ENCODE data around the gene S100A5.
"Not testable (repeated sequence)": the region's sequence is repeated elsewhere in the genome, so short reads cannot be mapped to it uniquely, and the experiment has no call there.

S100A5 gene

DNA sequence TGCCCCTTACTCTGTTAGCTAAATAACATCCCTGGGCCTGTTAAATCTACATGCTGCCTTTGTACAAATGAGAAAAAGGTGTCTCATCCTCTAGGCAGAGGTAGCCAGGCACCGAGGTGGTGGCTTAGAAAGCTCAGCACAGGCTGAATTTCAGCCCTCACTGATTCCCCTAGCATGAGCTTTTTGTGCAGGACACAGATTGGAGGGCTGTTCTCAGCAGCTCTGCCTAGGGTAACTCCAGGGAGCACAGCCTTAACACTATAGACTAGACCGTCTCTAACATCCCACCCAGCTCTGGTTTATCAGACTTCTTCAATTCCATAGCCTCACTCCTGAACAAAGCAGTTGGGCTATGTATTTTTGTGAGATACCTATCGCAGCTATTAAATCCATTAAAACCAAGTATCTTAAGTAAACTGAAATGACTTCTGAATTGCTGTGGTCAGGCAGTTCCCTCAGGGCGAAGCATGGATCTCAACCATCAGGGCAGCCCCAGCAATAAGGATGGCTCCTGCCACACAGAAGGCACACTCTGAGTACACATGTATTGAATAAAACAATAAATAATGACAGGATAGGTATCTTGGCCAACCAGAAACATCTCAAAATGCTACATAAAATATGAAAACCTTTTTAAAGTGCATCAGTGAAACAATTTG, 19.8 kb downstream of the S100A5 start:
- Histone ChIP-seq H3K9me3 (ENCODE audit: severe bottlenecking) (no peaks in the 10 kb centered on the region), H3K27ac (ENCODE audit: poor library complexity, severe bottlenecking) (peak overlapping the region; percentile 41), H3K36me3 (ENCODE audit: low read depth) (no peaks in the 10 kb centered on the region), H3K4me3 (ENCODE audit: severe bottlenecking) (no peak overlapping the region), H3K27me3 (ENCODE audit: insufficient read depth, poor library complexity, severe bottlenecking) (no peaks in the 10 kb centered on the region), H3K4me1 (ENCODE audit: insufficient read depth, poor library complexity, severe bottlenecking) (peaks cover 24% of the 10 kb centered on the region)
- TF ChIP-seq, protein P1, sequence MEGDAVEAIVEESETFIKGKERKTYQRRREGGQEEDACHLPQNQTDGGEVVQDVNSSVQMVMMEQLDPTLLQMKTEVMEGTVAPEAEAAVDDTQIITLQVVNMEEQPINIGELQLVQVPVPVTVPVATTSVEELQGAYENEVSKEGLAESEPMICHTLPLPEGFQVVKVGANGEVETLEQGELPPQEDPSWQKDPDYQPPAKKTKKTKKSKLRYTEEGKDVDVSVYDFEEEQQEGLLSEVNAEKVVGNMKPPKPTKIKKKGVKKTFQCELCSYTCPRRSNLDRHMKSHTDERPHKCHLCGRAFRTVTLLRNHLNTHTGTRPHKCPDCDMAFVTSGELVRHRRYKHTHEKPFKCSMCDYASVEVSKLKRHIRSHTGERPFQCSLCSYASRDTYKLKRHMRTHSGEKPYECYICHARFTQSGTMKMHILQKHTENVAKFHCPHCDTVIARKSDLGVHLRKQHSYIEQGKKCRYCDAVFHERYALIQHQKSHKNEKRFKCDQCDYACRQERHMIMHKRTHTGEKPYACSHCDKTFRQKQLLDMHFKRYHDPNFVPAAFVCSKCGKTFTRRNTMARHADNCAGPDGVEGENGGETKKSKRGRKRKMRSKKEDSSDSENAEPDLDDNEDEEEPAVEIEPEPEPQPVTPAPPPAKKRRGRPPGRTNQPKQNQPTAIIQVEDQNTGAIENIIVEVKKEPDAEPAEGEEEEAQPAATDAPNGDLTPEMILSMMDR (IDR thresholded peaks at IDR 0.05; ENCODE audit: poor library complexity, severe bottlenecking), result no peak
- ATAC-seq (ENCODE audit: low read depth), result no peak
- no peak for DNase-seq (ENCODE audit: low spot score)

DNA sequence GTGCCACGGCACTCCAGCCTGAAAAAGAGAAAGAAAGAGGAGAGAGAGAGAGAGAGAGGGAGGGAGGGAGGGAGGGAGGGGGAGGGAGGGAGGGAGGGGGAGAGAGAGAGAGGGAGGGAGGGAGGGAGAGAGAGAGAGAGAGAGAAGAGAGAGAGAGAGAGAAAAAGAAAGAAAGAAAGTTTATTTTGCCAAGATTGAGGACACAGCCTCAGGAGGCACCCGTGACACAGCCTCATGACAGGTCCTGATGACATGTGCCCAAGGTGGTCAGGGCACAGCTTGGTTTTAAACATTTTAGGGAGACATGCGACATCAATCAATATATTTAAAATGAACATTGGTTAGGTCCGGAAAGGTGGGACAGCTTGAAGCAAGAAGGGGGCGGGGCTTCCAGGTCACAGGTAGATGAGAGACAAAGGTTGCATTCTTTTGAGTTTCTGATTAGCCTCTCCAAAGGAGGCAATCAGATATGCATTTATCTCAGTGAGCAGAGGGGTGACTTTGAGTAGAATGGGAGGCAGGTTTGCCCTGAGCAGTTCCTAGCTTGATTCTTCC, 20.5 kb downstream of the S100A5 start:
- H3K9me3 ChIP-seq (ENCODE audit: severe bottlenecking); H3K36me3 ChIP-seq (ENCODE audit: low read depth); ATAC-seq (ENCODE audit: low read depth); H3K4me3 ChIP-seq (ENCODE audit: severe bottlenecking); DNase-seq (ENCODE audit: low spot score); H3K27me3 ChIP-seq (ENCODE audit: insufficient read depth, poor library complexity, severe bottlenecking): not testable (repeated sequence)
- Histone ChIP-seq H3K27ac (ENCODE audit: poor library complexity, severe bottlenecking) (peak overlapping the region; percentile 41), H3K4me1 (ENCODE audit: insufficient read depth, poor library complexity, severe bottlenecking) (peaks cover 24% of the 10 kb centered on the region)

DNA sequence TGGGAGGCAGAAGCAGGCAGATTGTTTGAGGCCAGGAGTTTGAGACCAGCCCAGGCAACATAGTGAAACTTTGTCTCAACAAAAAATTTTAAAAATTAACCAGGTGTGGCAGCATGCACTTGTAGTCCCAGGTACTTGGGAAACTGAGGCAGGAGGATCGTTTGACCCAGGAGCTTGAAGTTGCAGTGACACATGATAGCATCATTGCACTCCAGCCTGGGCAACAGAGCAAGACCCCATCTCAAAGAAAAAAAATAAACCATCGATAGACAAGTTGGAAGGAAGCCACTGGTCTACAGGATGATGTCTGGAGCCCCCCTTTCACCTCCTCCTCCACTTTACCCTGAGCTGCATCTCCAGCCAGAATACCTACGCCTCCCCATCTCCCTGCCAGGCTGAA, 21.5 kb downstream of the S100A5 start:
- H3K4me1 ChIP-seq (ENCODE audit: insufficient read depth, poor library complexity, severe bottlenecking), result peaks cover 25% of the 10 kb centered on the region
- ATAC-seq (ENCODE audit: low read depth) (no peak), DNase-seq (ENCODE audit: low spot score) (no peak)
- H3K4me3 ChIP-seq (ENCODE audit: severe bottlenecking), result no peak overlapping the region
- H3K27me3 ChIP-seq (ENCODE audit: insufficient read depth, poor library complexity, severe bottlenecking), result no peaks in the 10 kb centered on the region
- H3K27ac ChIP-seq (ENCODE audit: poor library complexity, severe bottlenecking), result no peak overlapping the region
- no peaks in the 10 kb centered on the region for H3K9me3 ChIP-seq (ENCODE audit: severe bottlenecking)
- H3K36me3 ChIP-seq (ENCODE audit: low read depth), result no peaks in the 10 kb centered on the region
- TF ChIP-seq, protein P1 (IDR thresholded peaks at IDR 0.05; ENCODE audit: poor library complexity, severe bottlenecking), result no peak

DNA sequence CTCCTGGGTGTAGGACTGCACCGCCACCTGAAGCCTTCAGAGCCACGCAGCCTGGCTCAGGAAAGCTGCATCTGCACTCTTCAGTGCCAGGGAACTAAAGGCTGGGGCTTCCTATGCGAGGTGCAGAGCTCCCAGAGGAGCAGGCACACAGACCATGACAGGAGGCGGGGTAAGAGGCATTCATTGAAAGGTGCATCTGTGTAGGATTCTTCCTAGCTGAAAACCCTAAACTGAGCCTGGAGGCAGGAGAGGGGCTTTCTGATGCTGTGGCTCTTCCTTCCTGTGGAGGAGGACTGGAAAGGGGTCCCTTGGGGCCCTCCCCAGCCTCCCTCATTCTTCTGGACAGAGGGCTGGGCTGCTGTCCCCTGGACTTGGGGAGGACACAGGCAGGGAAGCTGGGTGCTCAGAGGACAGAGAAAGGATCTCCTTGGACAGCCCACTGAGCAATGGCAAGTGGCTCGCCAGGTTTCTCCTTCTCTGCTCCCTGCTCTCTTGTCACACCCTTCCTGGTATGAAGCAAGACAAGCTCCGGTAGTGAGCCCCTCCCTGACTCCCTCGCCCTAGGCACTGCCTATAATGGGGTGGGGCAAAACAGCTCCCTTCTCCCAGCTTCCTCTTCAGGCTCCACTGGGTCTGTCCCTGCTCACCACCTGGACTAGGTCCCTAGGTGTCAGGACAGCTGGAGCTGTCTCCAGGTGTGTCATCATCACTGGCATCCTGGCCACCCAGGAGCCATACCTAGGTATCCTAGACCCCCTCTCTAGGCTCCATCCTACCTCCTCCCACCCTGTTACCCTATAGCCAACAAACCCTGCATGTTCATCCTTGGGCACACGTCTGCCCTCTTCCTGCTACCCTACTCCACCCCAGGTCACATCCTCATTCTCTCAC, 25.0 kb downstream of the S100A5 start:
- Histone ChIP-seq H3K36me3 (ENCODE audit: low read depth) (no peaks in the 10 kb centered on the region), H3K27ac (ENCODE audit: poor library complexity, severe bottlenecking) (peak overlapping the region; percentile 79), H3K4me1 (ENCODE audit: insufficient read depth, poor library complexity, severe bottlenecking) (peaks cover 17% of the 10 kb centered on the region), H3K9me3 (ENCODE audit: severe bottlenecking) (no peaks in the 10 kb centered on the region), H3K27me3 (ENCODE audit: insufficient read depth, poor library complexity, severe bottlenecking) (no peaks in the 10 kb centered on the region), H3K4me3 (ENCODE audit: severe bottlenecking) (no peak overlapping the region)
- no peak for DNase-seq (ENCODE audit: low spot score)
- TF ChIP-seq, protein P1 (IDR thresholded peaks at IDR 0.05; ENCODE audit: poor library complexity, severe bottlenecking), result no peak
- ATAC-seq (ENCODE audit: low read depth), result peak; percentile 96

DNA sequence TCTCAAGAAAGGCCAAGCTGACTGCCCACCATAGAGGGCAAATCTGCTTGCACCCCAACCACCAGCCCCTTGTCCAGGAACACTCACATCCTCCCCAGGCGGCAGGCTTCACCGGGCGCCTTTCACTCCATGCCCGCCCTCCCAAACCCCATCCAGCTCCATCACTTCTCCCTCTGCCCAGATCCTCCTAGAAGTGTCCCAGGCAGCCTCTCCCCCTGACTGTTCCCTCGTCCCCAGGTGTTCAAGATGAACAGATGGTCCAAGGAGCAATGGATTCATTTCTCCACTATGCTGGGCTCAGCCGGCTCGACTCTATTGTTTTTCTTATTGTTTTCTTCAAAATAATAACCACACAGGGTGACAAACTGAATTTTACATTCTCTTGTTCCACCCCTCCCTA, 27.1 kb downstream of the S100A5 start:
- TF ChIP-seq, protein P1 (IDR thresholded peaks at IDR 0.05; ENCODE audit: poor library complexity, severe bottlenecking), result no peak
- DNase-seq (ENCODE audit: low spot score), result no peak
- no peak for ATAC-seq (ENCODE audit: low read depth)

More for the DNA sequence above, 27.1 kb downstream of the S100A5 start:
- H3K4me1 ChIP-seq (ENCODE audit: insufficient read depth, poor library complexity, severe bottlenecking), result peaks cover 16% of the 10 kb centered on the region
- no peaks in the 10 kb centered on the region for H3K27me3 ChIP-seq (ENCODE audit: insufficient read depth, poor library complexity, severe bottlenecking)
- no peaks in the 10 kb centered on the region for H3K9me3 ChIP-seq (ENCODE audit: severe bottlenecking)
- no peak overlapping the region for H3K27ac ChIP-seq (ENCODE audit: poor library complexity, severe bottlenecking)
- H3K36me3 ChIP-seq (ENCODE audit: low read depth), result no peaks in the 10 kb centered on the region
- no peak overlapping the region for H3K4me3 ChIP-seq (ENCODE audit: severe bottlenecking)

Measured in RWPE2 (cell line).